ENCODE results near the gene DNM2.
"Not testable (repeated sequence)": the region's sequence is repeated elsewhere in the genome, so short reads cannot be mapped to it uniquely, and the experiment has no call there.

DNM2 gene

DNA sequence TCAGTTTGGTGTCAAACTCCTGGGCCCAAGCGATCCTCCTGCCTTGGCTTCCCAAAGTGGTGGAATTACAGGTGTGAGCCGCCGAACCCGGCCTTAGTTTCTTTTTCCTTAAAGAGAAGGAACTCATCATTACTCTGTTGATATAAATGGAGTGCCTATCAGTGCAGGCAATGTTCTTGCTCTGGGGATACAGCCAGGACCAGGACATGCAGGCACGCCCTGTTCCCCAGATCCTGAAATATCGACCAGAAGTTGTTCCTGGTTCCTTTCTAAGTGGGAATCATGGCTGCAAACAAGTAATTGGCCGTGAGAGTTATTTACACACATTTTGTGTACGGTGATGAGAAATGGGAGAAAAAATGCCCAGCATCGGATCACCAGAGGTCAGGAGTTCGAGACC, 8.4 kb downstream of the DNM2 start:
- DNase-seq, result no peak

DNA sequence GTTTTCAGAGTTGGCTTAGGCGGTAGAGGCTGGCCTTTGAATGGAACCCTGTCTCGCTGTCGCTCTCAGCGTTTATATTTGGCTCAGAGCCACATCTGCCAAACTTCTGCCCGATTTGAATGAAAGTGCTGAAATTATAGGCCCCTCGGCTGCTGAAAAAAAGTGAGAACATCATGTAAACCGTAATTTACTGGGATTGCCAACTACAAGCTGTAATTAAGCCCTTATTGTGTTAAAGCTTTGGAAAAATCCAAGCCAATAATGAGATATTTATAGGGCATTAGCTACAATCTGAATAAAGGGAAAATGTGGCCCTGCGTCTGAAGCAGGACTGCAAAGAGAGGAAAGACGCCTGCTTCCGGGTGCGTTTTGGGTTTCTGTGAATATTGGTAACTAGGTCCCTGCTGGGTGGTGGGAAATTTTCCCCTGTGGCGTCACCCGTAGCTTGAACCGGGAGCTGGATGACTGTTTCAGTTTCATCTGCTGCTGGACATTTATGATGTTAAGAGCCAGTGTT, 9.9 kb downstream of the DNM2 start:
- no peak for DNase-seq

DNA sequence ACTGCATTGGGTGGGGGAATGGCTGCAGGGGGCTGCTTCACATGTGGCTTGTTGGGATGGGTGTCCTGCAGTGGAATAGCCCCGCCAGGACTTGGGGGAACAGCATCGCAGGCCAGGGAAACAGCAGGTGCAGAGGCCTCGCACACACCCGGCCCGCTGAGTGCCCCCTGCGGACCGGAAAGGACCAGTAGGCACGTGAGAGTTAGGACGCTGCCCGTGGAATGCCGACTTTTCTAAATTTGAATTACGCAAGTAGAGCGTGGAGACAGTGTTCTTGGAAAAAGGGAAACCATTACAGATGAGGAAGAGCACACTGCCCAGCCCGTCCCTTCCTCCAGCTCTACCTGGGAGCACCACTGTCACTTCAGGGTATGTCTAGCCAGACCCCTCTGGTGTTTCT, 11.5 kb downstream of the DNM2 start:
- no peak for DNase-seq

DNA sequence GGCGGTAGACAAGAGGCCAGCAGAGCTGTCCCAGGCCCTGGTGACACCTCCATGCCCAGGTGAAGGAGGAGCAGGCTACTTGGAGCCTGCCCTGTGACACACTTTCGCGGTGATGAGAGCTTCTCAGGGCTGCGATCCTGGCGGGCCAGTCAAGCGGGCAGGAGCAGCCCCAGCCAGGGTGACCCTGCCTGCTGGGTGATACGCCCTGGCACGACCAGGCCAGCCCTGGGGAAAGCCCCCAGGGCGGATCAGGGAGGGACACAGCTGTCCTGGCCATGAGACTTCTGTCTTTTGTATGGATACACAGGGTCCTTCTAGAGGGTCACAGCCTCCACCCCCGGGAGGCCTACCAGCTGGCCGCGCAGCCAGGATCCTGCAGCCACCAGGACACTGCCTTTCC, 13.1 kb downstream of the DNM2 start:
- no peak for DNase-seq

DNA sequence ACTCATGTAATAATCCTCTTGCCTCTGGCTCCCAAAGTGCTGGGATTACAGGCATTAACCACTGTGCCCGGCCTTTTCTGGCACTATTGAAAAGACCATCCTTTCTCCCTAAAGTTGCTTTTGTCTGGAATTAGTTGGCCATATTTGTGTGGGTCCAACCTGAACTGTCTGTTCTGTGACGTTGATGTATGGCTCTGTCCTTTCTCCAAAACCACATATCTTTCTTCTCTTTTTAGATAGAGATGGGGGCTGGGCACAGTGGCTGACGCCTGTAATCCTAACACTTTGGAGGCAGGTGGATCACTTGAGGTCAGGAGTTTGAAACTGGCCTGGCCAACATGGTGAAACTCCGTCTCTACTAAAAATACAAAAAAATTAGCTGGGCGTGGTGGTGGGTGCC, 17.9 kb downstream of the DNM2 start:
- DNase-seq, result no peak

DNA sequence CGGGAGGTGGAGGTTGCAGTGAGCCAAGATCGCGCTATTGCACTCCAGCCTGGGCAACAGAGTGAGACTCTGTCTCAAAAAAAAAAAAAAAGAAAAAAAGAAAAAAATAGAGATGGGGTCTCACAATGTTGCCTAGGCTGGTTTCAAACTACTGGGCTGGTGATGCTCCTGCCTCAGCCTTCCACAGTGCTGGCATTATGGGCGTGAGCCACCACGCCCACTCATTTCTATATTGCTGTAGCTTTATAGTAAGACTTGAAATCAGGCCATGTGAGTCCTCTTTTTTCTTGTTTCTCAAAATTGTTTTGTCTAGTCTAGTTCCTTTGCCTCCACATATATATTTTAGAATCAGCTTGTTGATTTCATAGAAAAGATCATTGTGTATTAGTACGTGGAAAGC, 18.3 kb downstream of the DNM2 start:
- no peak for DNase-seq

DNA sequence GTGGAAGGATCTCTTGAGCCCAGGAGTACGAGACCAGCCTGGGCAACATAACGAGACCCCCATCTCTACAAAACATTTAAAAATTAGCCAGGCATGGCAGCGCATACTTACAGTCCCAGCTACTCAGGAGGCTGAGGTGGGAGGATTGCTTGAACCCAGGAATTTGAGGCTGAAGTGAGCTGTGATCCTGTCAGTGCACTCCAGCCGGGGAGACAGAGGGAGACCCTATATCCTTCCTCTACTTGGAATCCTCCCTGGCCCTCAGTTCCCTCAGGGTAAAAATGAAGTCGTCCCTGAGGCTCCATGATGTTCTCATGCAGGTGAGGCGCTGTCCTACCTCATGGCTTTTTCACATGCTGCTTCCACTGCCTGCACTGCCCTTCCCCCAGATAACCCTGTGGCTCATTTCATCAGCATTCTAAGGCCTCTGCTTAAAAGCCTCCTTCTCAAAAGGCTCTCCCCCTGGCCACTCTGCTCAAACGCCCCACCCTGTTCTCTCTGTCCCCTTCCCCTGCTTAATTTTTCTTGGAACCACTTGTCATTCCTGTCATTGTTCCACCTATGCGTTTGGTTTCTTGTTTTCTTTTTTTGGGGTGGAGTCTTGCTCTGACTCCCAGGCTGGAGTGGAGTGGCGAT, 19.2 kb downstream of the DNM2 start:
- no peak for DNase-seq

DNA sequence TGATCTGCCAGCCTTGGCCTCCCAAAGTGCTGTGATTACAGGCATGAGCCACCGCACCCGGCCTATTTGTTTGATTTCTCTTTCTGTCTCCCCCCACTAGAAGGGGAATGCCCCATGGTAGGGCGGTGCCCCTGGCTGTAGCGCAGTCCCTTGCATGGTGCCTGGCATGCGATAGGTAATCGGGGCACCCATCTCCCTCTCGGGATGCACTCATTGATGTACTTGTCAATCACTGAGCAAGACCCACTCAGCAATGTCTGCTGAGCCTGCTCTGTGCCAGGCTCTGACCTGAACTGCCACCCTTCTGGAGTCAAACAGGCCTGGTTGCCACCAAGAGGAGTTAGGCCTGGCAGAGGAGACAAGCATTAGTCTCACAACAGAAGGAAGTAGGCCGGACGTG, 19.8 kb downstream of the DNM2 start:
- DNase-seq, result no peak

DNA sequence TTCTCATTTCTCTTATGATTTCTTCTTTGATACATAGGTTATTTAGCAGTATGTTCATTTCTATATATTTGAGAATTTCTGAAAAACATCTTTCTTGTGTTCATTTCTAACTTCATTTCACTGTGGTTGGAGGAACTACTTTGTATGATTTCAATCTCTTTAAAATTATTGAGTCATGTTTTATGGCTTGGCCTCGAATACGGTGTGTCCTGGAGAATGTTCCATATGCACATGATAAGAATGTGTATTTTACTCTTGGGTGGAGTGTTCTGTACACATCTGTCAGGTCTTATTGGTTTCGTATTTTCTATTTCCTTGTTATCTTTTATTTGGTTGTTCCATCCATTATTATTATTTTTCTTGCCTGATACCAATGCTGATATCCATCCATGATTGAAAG, 22.9 kb downstream of the DNM2 start:
- no peak for DNase-seq

DNA sequence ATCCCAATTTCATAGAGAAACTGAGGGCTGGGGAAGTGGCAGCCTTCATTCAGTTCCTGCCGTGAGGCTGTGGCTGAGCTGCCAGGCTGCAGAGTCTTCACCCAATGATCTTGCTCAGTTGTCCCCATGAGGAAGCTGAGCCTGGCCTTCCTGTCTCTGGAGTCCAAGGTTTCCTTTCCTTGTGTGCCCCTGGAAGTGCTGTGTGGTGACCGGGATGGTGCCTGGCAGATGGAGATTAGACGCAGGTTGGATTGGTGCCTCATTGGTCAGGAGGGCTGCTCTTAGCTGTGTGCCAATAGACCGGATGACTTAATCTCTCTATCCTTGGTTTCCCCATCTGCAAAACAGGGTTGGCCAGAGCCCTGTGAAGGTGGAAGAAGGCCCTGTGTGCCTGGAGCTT, 24.6 kb downstream of the DNM2 start:
- no peak for DNase-seq

DNA sequence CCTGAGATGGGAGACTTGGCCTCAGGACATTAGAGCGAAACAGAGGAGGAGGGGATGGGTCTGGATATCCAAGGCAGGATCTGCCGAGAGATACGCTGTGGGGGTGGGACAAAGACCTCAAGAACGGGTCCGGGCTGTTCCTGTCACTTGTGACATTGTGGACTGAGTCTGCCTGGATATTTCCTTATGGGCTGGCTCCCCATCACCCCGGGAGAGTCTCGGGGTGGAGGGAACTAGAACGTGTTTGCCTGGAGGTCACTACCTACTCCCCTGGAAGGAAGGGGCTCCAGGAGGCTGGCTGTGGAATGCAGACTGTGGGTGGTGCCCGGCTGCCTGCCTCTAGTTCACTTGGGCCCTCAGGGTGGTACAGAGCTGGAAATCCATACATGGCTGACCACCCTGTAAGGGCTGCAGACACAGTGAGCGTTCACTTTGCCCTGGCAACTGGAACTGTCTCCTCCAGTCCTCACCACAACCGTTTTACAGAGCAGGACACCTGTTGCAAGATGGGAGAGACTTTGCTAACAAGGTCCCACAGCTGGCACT, 26.4 kb downstream of the DNM2 start:
- no peak for DNase-seq

DNA sequence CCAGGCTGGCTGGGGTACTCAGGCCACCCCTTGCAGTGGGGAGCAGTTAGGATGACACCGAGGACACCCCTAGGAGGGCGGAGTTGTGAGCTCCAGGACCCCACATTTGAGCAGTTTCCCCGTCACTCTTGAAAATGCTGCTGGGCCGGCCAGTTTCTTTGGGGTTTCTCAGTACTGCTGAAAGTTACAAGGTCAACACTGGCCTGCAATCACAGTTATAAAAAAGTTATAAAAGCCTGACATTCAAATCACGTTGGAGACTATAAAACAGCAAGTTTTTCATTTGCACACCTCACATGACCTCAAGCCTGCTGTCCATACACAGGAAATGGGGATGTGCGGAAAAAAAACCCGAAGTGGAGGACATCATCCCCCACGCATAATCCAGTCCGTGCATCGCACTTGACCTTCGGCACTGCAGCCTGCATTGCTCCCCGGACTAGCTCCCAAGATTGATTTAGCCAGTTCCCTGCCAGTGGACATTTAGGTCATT, 27.0 kb downstream of the DNM2 start:
- no peak for DNase-seq

DNA sequence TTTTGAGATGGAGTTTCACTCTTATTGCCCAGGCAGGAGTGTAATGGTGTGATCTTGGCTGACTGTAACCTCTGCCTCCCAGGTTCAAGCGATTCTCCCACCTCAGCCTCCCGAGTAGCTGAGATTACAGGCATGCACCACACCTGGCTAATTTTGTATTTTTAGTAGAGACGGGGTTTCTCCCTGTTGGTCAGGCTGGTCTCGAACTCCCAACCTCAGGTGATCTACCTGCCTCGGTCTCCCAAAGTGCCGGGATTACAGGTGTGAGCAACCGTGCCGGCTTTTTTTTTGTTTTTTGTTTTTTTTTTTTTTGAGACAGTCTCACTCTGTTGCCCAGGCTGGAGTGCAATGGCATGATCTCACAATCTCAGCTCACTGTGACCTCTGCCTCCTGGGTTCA, 28.6 kb downstream of the DNM2 start:
- DNase-seq, result not testable (repeated sequence)

DNA sequence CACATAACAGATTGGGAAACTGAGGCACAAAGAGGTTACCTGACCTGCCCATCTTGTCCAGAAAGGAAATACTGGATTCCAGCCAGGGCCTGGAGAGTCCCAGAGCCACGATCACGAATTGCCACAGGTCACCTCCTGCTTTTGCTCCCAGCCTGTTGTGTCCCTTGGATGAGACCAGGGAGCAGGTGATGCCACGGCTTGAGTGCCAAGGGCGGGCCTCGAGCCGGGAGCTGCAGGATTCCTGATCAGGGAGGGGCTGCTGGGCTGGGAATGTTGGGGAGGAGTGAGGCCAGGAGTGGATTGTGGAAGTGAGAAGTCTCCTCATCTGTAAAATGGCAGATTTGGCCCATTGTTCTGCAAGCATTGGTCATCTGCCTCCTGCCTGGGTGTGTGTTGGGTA, 29.4 kb downstream of the DNM2 start:
- no peak for DNase-seq

DNA sequence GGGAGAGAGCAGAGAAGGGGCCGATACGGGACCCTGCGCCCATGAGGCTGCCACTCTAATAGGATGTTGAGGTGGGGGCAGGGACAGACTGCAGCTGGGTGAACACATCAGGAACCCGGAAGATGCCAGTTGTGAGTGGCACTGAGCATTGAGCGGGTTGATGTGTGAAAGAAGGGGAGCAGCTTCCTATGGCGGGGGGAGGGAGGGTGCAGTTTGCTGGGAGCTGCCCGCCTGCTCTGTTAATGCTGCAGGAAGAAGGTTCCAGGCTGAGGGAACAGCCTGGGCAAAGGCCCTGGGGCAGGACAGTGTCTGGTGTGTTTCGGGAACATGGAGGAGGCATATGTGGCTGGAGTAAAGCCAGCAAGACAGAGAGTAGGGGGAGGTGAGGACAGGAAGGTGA, 29.8 kb downstream of the DNM2 start:
- no peak for DNase-seq

DNA sequence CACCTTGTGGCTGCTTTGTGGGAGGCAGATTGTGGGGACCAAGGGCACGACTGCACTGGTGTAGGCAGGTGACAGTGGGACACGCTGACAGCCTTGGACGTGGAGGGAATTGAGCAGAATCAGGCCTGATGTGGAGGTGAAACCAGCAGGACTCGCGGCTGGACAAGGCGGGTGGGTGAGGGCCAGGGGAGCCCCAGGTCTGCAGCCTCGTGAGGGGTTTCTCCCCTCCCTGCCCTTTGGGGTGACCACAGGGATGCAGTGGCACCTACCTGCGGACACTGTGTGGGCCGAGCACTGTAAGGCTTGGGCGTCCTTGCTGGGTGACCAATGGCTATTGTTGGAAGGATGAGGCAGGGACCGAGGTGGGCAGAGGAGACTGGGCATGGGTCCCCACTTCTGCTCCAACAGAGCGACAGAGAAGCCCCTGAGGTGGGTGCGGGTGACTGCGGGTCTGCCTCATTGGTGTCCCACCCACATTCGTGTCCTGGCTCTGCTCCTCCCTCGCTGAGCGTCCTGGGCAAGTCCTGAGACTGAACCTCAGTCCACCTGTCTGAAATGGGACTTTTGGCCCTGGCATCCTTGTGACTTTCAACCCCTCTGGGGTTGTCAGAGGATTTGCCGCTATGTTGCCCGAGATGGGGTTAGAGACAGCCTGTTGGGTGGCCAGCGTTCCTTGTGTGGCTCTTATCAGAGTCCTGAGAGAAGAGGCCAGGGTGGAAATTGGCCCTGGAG, 30.5 kb downstream of the DNM2 start:
- DNase-seq, result no peak

DNA sequence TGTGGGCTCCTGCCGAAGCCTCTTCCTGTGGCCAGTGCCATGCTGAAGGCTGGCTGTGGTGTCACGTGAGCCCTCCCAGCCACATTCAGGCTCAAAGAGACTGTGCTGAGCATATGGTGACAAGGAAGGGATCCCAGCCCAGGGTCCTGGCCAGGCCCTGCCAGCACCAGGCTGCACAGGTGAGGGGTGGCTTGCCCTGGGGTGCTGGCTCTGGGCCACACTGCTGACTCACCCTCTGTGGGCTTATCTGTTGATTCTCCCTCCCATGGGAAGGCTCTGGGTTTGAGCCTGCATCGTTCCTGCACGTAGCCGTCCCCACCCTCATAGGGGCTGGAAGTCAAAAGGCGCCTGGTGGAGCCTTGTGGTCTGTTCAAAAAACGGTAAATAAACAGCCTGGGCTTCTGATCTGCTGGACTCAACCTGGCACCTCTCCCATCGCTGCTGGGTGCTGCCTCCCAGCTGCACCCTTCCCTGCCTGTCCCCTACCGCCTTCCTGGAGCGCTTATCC, 31.1 kb downstream of the DNM2 start:
- DNase-seq, result no peak

DNA sequence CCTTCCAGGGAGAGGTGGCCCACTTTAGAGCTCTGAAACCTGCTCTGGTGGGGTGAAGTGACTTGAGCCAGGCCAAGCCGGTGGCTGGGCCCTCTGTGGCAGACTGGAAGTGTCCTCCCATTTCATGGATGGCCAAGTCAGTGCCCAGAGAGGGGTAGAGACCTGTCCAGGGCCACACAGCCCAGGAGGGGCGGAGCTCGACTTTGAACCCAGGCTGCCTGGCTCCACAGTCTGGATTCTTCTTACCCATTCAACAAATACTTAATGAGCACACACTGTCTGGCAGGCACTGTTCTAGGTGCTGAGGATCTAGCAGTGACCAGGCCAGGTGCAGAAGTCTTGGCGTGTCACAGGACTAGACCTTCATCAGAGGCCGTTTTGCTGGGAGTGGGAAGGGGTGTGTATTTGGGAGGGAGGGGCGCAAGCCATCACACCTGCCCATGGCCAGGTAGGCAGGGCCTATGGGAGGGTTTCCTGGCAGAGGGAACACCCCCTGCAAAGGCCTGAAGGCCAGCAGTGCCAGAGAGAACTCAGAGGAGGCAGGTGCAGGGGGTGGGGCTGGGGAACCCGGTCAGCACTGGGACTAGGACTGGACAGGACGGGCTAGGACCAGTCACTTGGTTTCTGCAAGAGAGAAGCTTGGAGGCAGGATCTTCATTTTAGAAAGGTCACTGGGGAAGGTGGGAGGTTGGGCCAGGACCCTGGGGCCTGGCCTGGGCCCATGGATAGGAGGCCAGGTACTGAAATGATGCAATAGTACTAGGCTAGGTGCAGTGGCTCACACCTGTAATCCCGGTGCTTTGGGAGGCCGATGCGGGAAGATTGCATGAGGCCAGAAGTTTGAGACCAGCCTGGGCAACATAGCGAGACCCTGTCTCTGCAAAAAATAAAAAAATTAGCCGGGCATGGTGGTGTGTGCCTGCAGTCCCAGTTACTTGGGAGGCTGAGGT, 31.8 kb downstream of the DNM2 start:
- no peak for DNase-seq

DNA sequence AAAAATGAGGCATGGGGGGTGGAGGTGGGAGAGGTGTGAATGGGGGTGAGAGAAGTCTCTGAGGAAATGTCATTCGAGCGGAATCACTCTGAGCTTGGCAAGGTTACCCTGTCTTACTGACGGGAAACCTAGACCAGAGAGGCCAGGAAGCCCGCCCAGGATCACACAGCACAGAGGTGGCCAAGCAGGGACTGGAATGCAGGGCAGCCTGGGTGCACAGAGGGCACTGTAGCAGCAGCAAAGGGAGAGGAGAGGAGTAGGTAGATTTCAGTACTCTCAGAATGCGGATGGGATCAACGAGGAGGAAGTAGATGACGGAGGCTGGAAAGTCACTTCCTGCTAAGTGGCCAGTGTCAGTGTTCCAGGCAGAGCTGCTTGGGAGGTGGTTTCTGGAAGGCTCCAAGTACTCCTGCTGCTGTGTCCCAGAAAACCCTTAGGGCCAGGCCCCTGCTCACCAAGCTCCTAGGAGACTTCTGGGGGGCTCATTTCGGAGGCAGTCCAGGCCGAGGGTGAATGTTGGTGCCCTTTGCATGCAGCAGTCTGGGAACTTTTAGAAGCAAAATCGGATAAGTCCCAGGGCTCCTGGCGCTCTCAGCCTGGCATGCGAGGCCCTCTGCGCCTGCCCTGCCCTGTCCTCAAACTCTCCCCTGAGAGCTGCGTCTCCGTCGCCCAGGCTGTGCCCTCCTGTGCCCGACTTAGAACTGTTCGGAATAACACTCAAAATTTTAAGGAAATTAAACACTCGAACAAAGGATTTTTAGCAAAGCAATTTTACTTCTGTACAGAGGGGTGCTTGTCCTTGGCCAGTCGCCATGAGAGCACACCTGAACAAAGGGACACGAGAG, 33.5 kb downstream of the DNM2 start:
- DNase-seq, result no peak

DNA sequence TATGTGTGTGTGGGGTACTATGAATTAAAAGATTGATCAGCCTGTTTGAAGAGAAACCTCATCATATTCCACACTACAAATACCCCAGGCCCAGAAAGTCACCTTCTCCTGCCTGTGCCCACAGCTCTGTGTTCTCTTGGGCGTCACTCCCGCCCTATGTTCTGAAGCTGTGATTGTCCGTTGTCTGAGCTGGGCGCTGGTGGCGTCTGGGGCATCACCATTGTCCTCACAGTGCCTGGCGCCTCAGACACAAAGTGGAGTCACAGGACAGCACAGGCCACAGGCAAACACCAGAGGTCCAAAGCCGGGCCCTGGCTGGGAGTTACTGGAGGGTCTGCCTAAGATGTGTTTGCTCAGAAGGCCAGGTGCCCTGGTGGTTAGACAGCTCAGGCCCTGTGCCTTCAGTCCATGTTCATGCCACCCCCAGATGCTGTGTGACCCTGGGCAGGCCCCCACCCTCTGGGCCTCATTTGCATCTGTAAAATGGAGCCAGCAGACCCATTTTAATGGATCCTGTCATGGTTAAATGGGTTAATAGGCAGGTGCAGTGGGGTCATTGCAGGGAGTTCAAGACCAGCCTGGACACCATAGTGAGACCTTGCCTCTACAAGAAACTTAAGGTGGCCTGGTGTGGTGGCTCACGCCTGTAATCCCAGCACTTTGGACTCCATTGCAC, 34.5 kb downstream of the DNM2 start:
- no peak for DNase-seq
